Measurements from ENCODE around the gene MYMX.
"Not testable (repeated sequence)": the region's sequence is repeated elsewhere in the genome, so short reads cannot be mapped to it uniquely, and the experiment has no call there.

Gene MYMX

GRCh38 chr6:44178424-44179071 is 38.2 kb upstream of the MYMX start:
- Histone ChIP-seq H3K4me3 (ENCODE audit: extremely low read depth, insufficient read depth, low read length, poor library complexity, severe bottlenecking) (no peak overlapping the region), H3K4me1 (ENCODE audit: control insufficient read depth, insufficient read depth, low read length, poor library complexity, severe bottlenecking) (peaks cover 3% of the 10 kb centered on the region), H3K36me3 (ENCODE audit: control insufficient read depth, insufficient read depth, low read length) (no peaks in the 10 kb centered on the region), H3K9me3 (ENCODE audit: control insufficient read depth, low read length) (no peaks in the 10 kb centered on the region), H3K27ac (ENCODE audit: low read depth, low read length, severe bottlenecking) (no peak overlapping the region)
- 90 to 92% methylated on average over 7 of the region's 9 CpGs for WGBS, 2 experiments (ENCODE audit: insufficient coverage in 2 of 2)

GRCh38 chr6:44179072-44179536 is 37.6 kb upstream of the MYMX start:
- H3K4me1 ChIP-seq (ENCODE audit: control insufficient read depth, insufficient read depth, low read length, poor library complexity, severe bottlenecking) = peaks cover 3% of the 10 kb centered on the region
- H3K9me3 ChIP-seq (ENCODE audit: control insufficient read depth, low read length) = no peaks in the 10 kb centered on the region

GRCh38 chr6:44179648-44180047 is 37.1 kb upstream of the MYMX start:
- Histone ChIP-seq H3K4me3 (ENCODE audit: extremely low read depth, insufficient read depth, low read length, poor library complexity, severe bottlenecking) (no peak overlapping the region), H3K9me3 (ENCODE audit: control insufficient read depth, low read length) (no peaks in the 10 kb centered on the region), H3K4me1 (ENCODE audit: control insufficient read depth, insufficient read depth, low read length, poor library complexity, severe bottlenecking) (peaks cover 3% of the 10 kb centered on the region), H3K27ac (ENCODE audit: low read depth, low read length, severe bottlenecking) (no peak overlapping the region), H3K36me3 (ENCODE audit: control insufficient read depth, insufficient read depth, low read length) (no peaks in the 10 kb centered on the region)
- 88 to 95% methylated on average over 7 of the region's 7 CpGs for WGBS, 2 experiments (ENCODE audit: insufficient coverage in 2 of 2)

More at GRCh38 chr6:44179072-44179536, 37.6 kb upstream of the MYMX start:
- WGBS, 2 experiments (ENCODE audit: insufficient coverage in 2 of 2) = 83 to 86% methylated on average over 3 to 4 of the region's 4 CpGs
- no peak overlapping the region for H3K27ac ChIP-seq (ENCODE audit: low read depth, low read length, severe bottlenecking)
- H3K4me3 ChIP-seq (ENCODE audit: extremely low read depth, insufficient read depth, low read length, poor library complexity, severe bottlenecking) = no peak overlapping the region
- H3K36me3 ChIP-seq (ENCODE audit: control insufficient read depth, insufficient read depth, low read length) = no peaks in the 10 kb centered on the region

DNA sequence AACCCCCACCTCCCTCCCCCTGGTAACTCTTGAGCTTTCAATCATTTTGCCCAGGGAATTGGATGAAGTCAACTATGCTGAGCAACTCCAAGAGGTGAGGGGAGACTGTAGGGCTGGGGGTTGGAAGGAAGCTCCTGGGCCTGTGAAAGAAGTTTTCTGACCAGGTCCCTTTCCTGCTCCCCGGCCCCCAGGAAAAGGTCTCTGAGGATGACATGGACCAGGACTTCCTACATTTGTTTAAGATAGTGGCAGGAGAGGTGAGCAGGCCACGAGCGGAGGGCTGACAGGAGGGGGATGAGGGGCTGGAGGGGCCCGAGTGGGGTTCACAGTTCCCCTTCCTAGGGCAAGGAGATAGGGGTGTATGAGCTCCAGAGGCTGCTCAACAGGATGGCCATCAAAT is 36.3 kb upstream of the MYMX start:
- Histone ChIP-seq H3K27ac (ENCODE audit: low read depth, low read length, severe bottlenecking) (no peak overlapping the region), H3K4me3 (ENCODE audit: extremely low read depth, insufficient read depth, low read length, poor library complexity, severe bottlenecking) (no peak overlapping the region), H3K9me3 (ENCODE audit: control insufficient read depth, low read length) (no peaks in the 10 kb centered on the region), H3K4me1 (ENCODE audit: control insufficient read depth, insufficient read depth, low read length, poor library complexity, severe bottlenecking) (peaks cover 3% of the 10 kb centered on the region), H3K36me3 (ENCODE audit: control insufficient read depth, insufficient read depth, low read length) (no peaks in the 10 kb centered on the region)
- 86 to 91% methylated on average over 1 to 4 of the region's 4 CpGs for WGBS, 2 experiments (ENCODE audit: insufficient coverage in 2 of 2)

- peaks cover 5% of the 10 kb centered on the region for H3K4me1 ChIP-seq (ENCODE audit: control insufficient read depth, insufficient read depth, low read length, poor library complexity, severe bottlenecking)
- H3K4me3 ChIP-seq (ENCODE audit: extremely low read depth, insufficient read depth, low read length, poor library complexity, severe bottlenecking) = no peak overlapping the region
- no peaks in the 10 kb centered on the region for H3K9me3 ChIP-seq (ENCODE audit: control insufficient read depth, low read length)
- H3K27ac ChIP-seq (ENCODE audit: low read depth, low read length, severe bottlenecking) = no peak overlapping the region
- 96% methylated on average over 3 of the region's 4 CpGs; no CpG with 5 or more reads in 1 of the 2 experiments for WGBS, 2 experiments (ENCODE audit: insufficient coverage in 2 of 2)
- no peaks in the 10 kb centered on the region for H3K36me3 ChIP-seq (ENCODE audit: control insufficient read depth, insufficient read depth, low read length)
Measured at GRCh38 chr6:44180886-44181285, 35.8 kb upstream of the MYMX start.

DNA sequence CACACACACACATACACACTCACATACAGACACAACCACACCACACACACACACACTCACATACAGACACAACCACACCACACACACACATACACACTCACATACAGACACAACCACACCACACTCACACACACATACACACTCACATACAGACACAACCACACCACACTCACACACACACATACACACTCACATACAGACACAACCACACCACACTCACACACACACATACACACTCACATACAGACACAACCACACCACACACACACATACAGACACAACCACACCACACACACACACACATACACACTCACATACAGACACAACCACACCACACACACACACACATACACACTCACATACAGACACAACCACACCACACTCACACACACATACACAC is 34.9 kb upstream of the MYMX start:
- not testable (repeated sequence) for H3K4me3 ChIP-seq (ENCODE audit: extremely low read depth, insufficient read depth, low read length, poor library complexity, severe bottlenecking); H3K27ac ChIP-seq (ENCODE audit: low read depth, low read length, severe bottlenecking); H3K36me3 ChIP-seq (ENCODE audit: control insufficient read depth, insufficient read depth, low read length); H3K9me3 ChIP-seq (ENCODE audit: control insufficient read depth, low read length)
- peaks cover 13% of the 10 kb centered on the region for H3K4me1 ChIP-seq (ENCODE audit: control insufficient read depth, insufficient read depth, low read length, poor library complexity, severe bottlenecking)

DNA sequence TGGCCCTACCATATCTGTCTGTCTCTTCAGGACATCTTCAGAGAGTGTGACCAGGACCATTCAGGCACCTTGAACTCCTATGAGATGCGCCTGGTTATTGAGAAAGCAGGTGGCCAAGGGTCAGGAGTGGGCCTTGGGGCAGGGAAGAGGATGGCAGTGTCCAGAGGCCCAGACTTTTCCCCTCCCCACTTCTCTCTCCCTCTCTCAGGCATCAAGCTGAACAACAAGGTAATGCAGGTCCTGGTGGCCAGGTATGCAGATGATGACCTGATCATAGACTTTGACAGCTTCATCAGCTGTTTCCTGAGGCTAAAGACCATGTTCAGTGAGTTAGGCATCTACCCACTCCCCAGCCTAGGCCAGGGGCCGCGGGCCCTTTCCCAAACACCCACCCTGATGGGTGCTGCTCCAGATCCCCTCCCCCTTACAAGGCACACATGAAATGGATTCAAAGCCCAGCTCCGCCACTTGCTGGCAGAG is 33.8 kb upstream of the MYMX start:
- Histone ChIP-seq H3K36me3 (ENCODE audit: control insufficient read depth, insufficient read depth, low read length) (no peaks in the 10 kb centered on the region), H3K27ac (ENCODE audit: low read depth, low read length, severe bottlenecking) (no peak overlapping the region), H3K9me3 (ENCODE audit: control insufficient read depth, low read length) (no peaks in the 10 kb centered on the region), H3K4me3 (ENCODE audit: extremely low read depth, insufficient read depth, low read length, poor library complexity, severe bottlenecking) (no peak overlapping the region), H3K4me1 (ENCODE audit: control insufficient read depth, insufficient read depth, low read length, poor library complexity, severe bottlenecking) (peaks cover 13% of the 10 kb centered on the region)
- WGBS, 2 experiments (ENCODE audit: insufficient coverage in 2 of 2) = 72 to 91% methylated on average over 2 to 3 of the region's 4 CpGs

GRCh38 chr6:44183783-44184182 is 32.9 kb upstream of the MYMX start:
- no peak overlapping the region for H3K27ac ChIP-seq (ENCODE audit: low read depth, low read length, severe bottlenecking)
- no peaks in the 10 kb centered on the region for H3K36me3 ChIP-seq (ENCODE audit: control insufficient read depth, insufficient read depth, low read length)
- H3K4me1 ChIP-seq (ENCODE audit: control insufficient read depth, insufficient read depth, low read length, poor library complexity, severe bottlenecking) = peaks cover 13% of the 10 kb centered on the region
- WGBS, 2 experiments (ENCODE audit: insufficient coverage in 2 of 2) = 78 to 80% methylated on average over 7 of the region's 9 CpGs
- H3K4me3 ChIP-seq (ENCODE audit: extremely low read depth, insufficient read depth, low read length, poor library complexity, severe bottlenecking) = no peak overlapping the region
- H3K9me3 ChIP-seq (ENCODE audit: control insufficient read depth, low read length) = no peaks in the 10 kb centered on the region

DNA sequence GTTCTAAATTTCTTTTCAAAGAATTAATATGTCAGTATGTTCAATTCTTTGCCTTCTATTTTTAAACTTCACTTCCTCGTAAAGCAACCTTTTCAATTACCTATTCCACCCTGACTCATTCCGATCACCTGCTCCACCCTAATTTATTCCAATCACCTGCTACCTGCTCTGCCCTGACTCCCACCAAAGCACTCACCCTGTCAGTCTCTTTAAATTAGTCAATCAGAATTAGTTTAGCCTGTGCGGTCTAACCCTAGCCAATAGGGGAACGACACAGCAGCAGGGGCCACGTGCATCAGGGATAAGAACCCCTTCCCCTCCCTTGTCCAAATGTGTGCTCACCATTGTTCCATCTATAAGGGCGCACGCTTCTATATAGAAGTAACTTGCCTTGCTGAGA is 31.4 kb upstream of the MYMX start:
- not testable (repeated sequence) for H3K4me3 ChIP-seq (ENCODE audit: extremely low read depth, insufficient read depth, low read length, poor library complexity, severe bottlenecking); H3K27ac ChIP-seq (ENCODE audit: low read depth, low read length, severe bottlenecking); H3K36me3 ChIP-seq (ENCODE audit: control insufficient read depth, insufficient read depth, low read length); H3K9me3 ChIP-seq (ENCODE audit: control insufficient read depth, low read length); H3K4me1 ChIP-seq (ENCODE audit: control insufficient read depth, insufficient read depth, low read length, poor library complexity, severe bottlenecking)
- WGBS, 2 experiments (ENCODE audit: insufficient coverage in 2 of 2) = 72 to 85% methylated on average over 3 to 5 of the region's 7 CpGs

GRCh38 chr6:44185953-44186634 is 30.6 kb upstream of the MYMX start:
- H3K4me3 ChIP-seq (ENCODE audit: extremely low read depth, insufficient read depth, low read length, poor library complexity, severe bottlenecking) = no peak overlapping the region
- 44 to 61% methylated on average over 6 to 7 of the region's 9 CpGs for WGBS, 2 experiments (ENCODE audit: insufficient coverage in 2 of 2)
- H3K36me3 ChIP-seq (ENCODE audit: control insufficient read depth, insufficient read depth, low read length) = no peaks in the 10 kb centered on the region
- H3K9me3 ChIP-seq (ENCODE audit: control insufficient read depth, low read length) = no peaks in the 10 kb centered on the region
- no peak overlapping the region for H3K27ac ChIP-seq (ENCODE audit: low read depth, low read length, severe bottlenecking)
- peaks cover 9% of the 10 kb centered on the region for H3K4me1 ChIP-seq (ENCODE audit: control insufficient read depth, insufficient read depth, low read length, poor library complexity, severe bottlenecking)

DNA sequence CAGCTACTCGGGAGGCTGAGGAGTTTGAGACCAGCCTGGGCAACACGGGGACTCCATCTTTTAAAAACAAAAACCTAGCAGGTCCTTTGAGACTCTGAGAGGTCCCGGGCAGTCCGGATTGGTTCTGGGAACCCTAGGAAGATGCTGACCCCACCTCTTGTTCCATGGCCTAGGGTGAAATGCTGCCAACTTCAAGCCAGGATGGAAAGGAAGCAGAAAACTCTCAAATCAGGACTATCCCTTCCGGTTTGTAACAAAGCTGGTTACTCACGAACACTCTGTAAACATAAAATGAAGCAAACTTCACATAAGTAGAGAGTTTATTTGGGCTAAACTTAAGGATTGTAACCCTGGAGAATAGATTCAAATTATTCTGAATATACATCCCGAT is 30.1 kb upstream of the MYMX start:
- H3K4me3 ChIP-seq (ENCODE audit: extremely low read depth, insufficient read depth, low read length, poor library complexity, severe bottlenecking) = no peak overlapping the region
- 77 to 95% methylated on average over 4 of the region's 7 CpGs for WGBS, 2 experiments (ENCODE audit: insufficient coverage in 2 of 2)
- no peaks in the 10 kb centered on the region for H3K36me3 ChIP-seq (ENCODE audit: control insufficient read depth, insufficient read depth, low read length)
- peaks cover 9% of the 10 kb centered on the region for H3K4me1 ChIP-seq (ENCODE audit: control insufficient read depth, insufficient read depth, low read length, poor library complexity, severe bottlenecking)
- no peak overlapping the region for H3K27ac ChIP-seq (ENCODE audit: low read depth, low read length, severe bottlenecking)
- no peaks in the 10 kb centered on the region for H3K9me3 ChIP-seq (ENCODE audit: control insufficient read depth, low read length)

All from mesodermal cell (in vitro differentiated cells).